ENCODE data around the gene ING3.

- TF ChIP-seq CTCF (IDR thresholded peaks at IDR 0.05) (no peak), EP300 (IDR thresholded peaks at IDR 0.05; ENCODE audit: borderline replicate concordance in 1 of 2, low read depth in 1 of 2, low read length in 1 of 2) (no peak), TCF12 (IDR thresholded peaks at IDR 0.05) (no peak)
Observed at GRCh38 chr7:120941856-120942255, 8.7 kb upstream of the ING3 start.

Data from SK-N-SH (cell line).